Suppressor macrophage treated with lipopolysaccharide for 1 hour (primary cell): ENCODE results near the gene PTPRD.
"Not testable (repeated sequence)": the region's sequence is repeated elsewhere in the genome, so short reads cannot be mapped to it uniquely, and the experiment has no call there.

Experiments
- DNase-seq, 3 donors: peaks; one replicate each; pipeline ENCODE4 v3.0.0-alpha.2; 2020 to 2022

PTPRD gene

DNA sequence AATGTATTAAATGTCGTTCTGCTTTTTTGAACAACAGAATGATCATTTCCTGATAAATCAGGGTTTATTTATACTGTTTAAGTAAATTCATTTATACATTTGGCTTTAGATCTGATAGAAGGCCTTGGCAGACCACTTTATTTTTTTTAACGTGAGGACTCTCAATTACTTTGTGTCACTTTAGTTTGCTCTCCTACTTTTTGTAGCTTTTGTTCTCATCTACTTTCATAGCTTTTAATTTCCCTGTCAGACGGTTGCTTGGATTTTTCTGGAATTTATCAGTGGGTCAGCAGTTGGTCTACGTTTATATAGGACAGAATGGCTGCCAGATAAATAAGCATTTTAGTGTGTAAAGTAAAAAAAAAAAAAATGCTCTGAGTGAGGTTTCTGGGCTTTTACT lies 1910.9 kb downstream of the PTPRD start:
- no peak for DNase-seq

DNA sequence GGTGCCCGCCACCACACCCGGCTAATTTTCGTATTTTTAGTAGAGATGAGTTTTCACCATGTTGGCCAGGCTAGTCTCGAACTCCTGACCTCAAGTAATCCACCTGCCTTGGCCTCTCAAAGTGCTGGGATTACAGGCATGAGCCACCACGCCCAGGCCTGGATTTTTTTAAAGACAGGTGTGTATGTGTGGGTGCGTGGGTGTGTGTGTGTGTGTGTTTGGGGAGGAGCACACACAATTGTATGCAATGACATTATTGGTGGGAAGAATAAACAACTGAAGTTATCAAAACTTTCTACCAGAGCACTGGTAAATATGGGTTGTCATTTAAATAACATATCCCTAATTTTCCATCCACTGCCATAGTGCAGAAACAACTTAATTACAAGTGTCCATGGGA lies 1915.2 kb downstream of the PTPRD start:
- DNase-seq, result not testable (repeated sequence)

DNA sequence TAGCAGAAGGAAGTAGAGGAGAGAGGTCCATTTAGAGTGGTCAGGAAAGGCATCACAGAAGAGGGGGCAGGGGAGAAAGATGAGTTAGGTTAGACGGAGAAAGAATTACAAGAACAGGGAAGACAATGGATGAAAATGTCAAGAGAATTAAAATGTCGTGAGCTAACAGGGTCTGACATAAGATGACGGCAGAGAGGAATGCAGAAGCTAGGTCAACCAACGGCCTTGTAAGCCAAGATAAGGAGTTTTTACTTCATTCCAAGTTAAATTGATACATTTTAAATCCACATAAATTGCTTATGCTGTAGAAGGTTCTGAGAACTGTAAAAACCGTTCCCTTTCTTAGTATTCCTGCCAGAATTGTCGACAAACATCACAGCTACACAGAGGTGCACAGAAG lies 1916.3 kb downstream of the PTPRD start:
- DNase-seq, result no peak

DNA sequence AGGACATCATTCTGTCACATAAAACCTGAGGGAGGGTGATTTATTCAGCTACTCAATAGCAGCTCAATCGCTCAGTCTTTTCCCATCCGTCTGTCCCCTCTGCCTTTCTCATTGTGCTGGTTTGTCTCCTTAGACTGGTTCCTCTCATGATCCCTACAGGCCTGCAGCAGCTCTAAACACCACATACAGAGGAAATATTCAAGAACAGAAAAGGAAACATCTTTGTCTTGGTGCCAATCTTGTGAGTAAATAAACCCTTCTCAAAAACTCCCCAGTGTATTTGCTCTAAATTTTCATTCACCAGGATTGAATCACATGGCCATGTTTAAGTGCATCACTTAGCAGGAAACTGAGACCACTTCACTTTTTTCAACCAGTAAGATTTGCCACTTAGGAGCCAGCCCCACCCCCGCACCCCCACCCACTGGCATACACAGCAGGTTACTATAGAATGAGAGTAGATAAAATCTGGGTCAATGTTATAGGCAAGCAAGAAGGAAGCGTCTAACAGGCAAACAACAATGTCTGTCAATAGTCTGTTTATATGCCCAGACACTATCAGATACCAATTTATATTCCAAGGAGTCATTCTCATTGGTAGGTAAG lies 1917.7 kb downstream of the PTPRD start:
- no peak for DNase-seq

DNA sequence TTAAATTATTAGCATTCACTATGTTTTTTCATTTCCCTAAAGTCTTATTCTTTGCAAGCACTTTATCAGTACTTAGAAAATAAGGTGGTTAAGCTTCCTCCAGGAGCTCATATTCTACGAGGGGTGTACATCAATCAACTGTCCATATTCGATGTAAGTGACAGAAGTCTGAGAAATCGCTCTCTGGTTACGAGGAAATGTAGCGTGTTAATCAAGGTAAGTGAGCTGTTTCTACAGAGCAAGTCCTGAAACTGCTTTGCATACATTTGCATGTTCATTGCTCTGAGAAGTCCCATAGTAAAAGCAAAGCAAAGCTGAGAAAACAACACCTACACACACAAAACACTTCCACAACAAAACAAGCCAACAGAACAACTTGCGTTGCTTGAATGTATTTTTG lies 1919.3 kb downstream of the PTPRD start:
- no peak for DNase-seq

DNA sequence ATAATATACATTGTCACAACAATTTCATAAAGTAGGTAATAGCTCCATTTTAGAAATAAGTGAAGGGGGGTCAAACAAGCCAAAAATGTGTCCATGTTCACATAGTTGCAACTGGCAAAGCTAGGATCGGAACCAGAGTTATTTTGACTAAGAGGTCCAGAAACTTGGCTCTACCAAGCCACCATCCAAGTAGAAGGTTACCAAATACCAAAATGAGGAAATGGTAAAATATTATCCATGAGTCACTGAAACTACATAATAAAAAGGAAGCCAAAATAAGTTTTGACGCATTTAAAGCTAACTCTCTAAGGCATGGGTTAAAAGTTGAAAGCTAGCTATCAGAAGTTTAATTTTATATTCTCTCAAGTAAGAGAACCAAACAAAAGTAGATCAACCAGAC lies 1926.3 kb downstream of the PTPRD start:
- DNase-seq, result peak; percentile 13 to 75 (median 63)

DNA sequence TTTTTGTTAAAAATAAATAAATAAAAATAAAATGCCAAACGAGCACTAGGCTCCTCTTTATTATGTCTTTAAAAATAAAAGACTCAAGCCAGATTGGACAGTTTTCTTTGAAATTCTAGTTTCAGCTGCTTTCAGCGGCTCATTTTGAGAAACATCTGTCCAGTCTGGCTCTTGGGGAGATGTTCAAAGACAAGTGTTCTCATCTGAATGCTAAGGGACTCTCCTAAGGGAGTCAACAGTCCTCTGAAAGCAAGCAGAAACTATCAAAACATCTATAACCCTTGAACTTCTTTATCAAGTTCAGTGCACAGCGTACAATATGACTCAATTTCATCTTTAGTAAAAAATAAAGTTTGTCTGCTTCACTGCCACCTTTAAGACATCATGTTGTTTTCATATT lies 1927.0 kb downstream of the PTPRD start:
- no peak for DNase-seq

DNA sequence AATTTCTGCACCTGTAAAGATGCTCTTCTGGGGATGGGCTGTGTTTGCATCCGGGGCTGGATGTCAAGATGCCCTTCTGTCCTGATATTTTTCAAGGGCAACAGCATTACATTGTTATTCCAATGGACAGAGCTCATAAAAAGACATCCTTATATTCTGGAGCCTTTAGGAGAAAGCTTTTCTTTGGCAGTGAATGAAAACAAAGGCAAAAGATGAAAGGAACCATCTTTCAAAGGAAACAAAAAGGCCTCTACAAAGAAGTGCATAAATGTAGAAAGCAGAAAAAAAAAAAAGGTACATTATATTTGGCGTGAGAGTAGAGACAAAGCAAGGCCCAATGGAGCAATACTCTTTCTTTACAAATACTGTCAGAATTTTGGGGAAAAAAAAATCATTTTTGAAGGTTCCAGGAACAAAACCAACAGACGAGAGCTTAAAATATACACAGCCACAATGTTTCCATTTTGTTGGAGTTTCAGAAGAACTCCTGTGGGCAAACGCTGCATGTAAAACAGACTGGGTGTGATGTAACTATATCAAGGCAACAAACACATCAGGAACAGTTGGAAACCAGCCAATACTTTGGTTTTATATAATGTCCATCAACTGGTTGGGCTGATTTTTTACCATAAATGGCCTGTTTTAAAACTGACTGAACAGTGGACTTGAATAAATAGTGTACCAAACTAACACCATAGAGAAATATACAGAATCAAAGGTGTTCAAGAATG lies 1927.7 kb downstream of the PTPRD start:
- no peak for DNase-seq

DNA sequence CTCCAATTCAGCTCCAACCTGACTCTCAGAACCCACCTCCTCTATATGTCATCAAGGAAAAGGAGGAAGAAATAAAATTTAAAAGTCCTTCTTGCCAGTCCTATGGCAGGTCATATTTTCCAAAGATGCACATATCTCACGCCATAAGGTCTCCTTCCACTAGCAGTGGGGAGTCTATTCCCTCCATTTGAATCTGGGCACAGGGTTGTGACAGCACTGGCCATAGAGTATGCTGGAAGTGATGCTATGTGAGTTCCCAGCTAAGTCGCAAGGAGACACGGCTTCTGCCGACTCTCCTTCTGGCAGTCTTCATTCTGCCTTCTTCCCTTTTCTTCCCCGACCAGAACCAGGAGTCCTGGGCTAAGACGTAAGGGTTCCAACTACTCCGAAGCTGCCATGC lies 1929.3 kb downstream of the PTPRD start:
- DNase-seq, result no peak

DNA sequence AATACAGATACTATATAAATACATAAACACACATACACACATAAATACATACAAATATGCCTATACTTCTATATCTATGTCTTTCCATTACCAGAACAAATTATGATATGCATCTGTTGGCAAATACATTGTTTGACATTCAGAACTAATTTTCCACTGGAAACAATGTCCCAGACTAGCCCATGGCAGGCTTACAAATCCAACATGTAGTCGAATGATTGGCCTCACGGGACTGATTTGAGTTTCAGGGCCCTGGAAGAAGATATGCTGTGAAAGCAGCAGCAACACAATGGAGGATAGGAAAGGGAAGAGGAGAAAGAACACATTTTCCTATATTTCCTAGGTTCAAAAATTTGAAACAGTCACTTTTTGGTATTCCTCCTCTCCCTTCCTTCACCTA lies 1932.1 kb downstream of the PTPRD start:
- no peak for DNase-seq

DNA sequence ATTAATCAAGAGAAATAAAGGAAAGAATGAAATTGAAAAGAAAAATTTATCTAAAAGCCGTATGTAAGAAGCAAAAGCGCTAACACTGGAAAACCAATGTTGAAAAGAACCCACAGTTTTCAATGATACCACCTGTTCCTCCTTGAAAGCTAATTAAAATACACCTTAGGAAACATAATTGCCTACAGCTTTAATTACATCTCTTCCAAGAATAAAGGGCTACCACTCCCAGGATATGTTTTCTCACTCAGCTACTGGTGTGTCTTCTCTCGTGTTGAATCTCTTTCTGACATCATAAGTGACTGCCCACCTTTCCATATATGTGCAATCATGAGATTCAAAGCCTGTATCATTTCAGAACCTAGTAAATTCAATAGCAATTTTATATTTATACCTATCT lies 1932.6 kb downstream of the PTPRD start:
- DNase-seq, result no peak

DNA sequence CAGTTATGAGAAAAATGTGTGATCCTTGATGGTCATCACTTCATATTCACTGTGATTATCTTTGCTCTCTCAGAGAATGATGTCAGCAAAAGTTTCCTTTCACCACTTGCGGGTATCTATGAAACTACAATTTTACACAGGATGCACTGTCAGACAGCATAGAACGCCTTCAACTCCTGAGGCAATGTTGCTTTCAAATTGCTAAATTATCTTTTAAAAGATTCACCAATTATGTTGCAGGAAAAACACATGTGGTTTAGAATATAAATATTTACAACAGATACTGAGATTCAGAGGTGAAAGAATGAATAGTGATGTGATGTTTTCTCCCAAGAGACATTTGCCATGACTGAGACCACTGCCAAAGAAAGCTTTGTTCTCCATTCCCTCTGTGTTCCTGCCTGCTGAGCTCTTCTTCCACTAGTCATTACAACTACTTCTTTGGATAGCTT lies 1933.4 kb downstream of the PTPRD start:
- no peak for DNase-seq

DNA sequence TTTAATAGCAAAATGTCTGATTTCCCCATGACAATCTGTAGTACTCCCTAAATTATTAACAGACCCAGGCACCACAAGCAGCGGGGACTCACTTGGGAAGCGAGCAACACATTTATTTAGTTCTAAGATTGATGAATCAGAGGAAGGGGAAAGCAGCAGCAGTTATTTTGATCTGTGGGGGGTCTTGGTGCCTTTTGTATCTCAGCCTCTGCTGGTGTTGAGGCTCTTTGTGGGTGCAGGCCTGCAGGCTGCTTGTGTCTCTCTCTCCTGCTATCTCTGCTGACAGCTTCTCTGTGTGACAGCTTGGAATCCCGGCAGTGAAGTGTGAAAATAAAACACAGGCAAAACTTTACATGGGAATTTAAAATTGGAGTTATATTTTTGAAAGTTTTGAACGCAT lies 1935.1 kb downstream of the PTPRD start:
- DNase-seq, result no peak

DNA sequence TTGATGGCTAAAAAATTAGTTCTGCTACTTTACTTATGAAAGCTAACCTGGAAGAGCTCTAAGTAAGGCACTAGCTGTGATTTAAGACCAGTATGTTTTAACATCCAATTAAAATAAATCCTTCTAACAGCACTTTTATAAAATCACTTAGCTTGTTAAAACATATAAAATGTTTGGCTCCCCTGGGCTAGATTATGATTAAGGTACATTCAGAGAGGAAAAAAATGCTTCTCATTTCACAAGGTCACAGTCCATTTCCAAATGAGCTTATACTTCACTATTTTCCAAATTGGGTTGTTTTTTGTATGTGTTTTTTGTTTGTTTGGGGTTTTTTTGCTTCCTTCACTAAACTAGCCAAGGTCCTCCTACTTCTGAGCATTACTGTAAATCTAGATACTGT lies 1938.3 kb downstream of the PTPRD start:
- DNase-seq, result no peak

DNA sequence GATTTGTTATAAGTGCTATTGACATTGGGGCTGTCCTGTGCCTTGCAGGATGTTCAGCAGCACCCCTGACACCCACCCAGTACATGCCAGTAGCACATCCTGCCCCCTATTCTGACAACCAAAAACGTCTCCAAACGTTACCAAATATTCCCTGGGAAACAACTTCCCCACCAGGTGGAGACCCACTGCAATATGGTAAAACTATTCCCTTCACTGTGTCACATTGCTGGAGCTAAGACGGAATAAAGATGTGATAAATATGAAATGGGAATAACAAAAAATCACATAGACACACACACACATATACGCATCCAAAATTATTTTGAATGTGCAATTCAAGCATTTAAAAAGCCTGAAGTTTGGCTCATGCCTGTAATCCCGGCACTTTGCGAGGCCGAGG lies 1939.0 kb downstream of the PTPRD start:
- no peak for DNase-seq

DNA sequence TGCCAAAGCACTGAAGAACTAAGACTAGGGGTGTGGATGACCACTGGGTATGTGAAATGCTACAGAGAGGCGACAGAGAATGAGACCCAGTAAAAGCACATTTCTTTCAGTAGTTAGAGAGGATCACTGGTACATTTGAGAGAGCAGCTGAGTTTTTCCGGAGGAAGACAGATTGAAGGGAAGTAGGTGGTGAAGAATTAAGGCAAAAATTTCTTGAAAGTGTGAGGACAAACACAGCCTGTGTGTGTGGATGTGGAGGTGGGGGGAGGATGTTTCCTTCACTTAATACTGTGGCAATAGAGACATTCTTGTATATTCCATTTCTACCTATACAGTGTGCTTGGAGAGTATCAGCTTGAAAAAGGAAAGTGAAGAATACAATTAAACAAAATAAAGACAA lies 1942.1 kb downstream of the PTPRD start:
- DNase-seq, result no peak

DNA sequence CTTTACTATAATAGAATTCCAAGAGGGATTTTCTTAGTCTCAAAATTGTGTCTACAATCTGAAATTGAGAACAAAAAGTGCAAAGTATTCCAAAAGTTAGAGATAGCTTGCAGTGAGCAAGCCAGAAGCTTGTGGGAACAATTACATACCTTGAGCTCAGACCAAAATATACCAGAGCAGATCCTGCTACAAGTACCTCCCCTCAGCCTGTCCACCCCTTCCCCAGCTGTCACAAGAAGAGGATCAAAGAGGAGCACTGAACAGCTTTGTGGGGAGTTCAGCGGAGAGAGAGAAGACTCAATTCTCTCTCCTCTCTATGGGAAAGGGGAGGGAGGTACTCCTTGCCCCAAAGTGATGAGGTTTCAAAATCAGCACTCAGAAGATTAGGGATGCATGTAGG lies 1944.1 kb downstream of the PTPRD start:
- no peak for DNase-seq

DNA sequence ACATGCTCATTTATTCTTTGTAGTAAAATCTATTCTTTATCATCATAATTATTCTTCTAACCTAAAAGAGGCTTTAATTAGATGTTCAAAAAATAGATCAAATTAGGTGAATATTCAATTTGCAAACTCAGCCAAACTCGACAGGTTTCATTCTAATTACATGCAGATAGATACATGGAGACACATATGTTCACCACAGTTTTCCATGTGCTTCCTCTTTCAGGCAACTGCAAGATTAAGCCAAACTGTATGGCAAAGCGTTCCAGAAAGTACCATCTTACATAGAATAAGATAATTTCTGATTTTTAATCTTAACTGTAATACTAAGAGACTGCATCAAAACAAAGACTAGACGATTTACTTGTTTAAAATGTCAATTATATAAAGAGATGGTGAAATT lies 1944.6 kb downstream of the PTPRD start:
- no peak for DNase-seq

DNA sequence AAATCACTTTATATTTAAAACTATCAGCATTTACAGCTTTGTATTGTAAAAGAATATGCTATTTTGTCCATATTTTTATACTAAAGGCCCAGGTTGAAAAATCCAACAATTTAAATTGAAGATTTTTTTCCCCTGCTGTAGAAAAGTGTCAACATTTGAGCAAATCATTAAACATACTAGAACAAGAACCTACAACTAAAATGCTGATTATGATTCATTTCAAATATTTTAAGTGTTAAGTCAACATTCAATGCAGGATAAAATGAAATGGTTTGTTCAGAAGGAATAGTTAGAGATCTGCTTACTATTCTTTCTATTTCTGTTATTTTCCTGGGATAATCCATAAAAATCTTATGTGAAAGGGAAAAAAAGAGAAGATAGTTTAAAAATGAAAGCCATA lies 1946.7 kb downstream of the PTPRD start:
- DNase-seq, result no peak

DNA sequence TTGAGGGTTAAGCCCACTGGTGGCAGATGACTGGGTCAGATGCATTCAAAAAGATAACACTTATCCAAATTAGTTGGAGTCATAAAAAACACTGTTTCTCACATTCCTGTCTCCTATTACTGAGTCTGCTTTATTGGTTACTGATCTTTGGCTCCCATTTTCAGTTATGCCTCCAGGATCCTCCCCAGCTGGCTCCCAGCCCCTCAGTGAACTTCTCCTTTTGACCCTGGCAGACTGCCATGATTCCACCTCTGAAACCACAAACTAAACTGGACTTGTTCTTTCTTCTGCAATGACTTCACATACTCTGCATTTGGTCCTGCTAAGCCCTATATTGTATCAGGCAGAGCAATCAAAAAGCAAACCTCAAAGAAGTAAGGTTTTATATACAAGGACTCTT lies 1952.4 kb downstream of the PTPRD start:
- peak; percentile 63 to 69 (median 66) for DNase-seq

DNA sequence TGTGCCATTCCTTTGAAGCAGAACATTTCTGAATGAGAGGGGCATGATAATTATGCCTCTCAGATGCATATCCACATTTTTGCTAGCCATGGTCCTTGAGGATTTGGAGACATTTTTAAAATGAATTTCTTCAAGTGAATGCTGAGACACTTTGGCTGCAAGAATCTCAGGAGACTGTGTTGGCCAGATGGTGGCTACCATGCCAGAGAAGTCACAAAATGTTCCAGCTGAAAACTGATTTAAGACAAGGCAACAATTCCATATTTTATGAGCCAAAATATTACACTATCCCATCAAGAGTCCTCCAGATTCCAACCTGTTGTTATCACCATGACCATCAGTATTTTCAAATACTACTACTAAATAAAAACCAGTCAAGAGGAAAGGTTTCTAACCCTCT lies 1953.7 kb downstream of the PTPRD start:
- DNase-seq, result no peak

DNA sequence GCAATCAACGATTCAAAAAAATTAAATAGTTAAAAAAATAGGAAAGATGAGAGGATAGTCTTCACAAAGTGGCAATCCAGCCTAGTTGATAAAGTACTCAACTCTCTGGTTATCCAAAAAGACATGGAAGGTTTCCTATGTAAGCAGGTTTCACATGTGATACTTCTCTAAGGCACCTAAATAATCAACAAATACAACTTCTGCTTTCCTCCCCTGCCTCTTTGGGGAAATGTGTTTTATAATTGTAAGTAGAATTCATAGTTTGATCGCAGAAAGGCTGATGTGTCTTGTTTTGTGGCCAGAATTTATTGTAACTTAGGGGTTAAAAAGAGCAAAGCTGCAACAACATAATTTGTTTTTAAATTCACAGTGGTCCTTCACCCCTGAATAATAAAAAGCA lies 1957.7 kb downstream of the PTPRD start:
- DNase-seq, result no peak

DNA sequence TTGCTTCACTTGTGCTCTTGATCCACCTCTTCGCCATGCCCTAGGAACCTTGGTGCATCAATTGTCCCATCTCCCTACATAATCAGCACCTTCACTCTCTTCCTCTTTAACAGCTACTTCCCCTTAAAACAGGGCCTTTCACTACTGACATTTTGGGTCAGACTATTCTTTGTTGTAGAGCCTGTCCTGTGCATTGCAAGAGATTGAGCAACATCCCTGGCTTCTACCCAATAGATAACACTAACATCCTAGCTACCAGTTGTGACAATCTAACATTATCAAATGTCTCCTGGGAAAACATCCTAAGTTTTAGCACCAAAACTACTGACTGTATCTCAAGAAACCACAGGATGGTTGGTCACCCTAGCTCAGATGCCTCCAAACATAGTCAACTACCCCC lies 1958.9 kb downstream of the PTPRD start:
- peak in 1 of 3 donors; percentile 8 for DNase-seq

DNA sequence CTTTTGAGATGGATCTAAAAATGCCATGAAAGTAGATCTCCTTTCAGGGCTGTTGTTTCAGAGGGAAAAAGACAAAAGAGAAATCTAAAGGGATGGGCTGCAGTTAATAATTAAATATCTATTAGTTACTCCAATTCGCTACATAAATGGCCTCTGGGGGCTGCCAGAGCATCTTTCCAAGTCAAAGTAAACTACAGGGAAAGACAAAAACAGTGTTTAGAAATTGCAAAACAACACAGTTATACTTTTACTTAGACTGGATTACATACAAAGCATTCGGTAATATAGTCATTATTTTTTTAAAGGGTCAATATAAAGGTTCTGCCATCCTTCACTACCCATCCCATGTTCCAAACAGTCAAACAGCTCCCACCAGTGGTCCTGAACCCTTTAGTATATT lies 1959.7 kb downstream of the PTPRD start:
- no peak for DNase-seq

DNA sequence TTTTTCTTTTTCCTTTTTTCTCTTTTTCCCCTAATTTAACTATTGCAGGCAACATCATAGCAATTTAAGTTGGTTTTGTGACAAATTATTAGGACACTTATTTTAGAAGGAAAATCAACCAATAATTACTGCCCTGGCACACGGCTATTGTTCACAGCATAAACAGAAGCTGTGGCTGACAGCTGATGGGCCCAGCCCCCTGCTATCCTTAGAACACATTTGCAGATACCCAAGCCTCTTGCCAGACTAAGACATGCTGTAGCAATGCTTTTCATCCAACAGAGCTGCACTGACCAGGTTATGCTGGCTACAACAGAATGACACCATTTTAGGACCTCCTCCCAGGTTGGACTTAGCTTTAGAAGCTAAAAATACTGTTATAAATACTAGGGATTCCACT lies 1960.5 kb downstream of the PTPRD start:
- no peak for DNase-seq
